H1 (cell line): ENCODE measurements around the gene TSPAN4. TPM values are rescaled to one million over a fixed set of nuclear protein-coding genes. Genes with fewer than 3 reads are reported as not detected.

Source experiments
- BCL11A ChIP-seq, 2 experiments: IDR thresholded peaks; one replicate each; pipeline ENCODE4 v1.6.1; 2011; ENCODE audit warnings: low read depth in 2 of 2, low read length in 2 of 2, mild to moderate bottlenecking in 2 of 2
- CHD7 ChIP-seq: fragments of 300-600 bp; sonication (generic); IDR thresholded peaks from 2 replicates; pipeline ENCODE4 v1.7.1; 2012; ENCODE audit warnings: low read length, moderate library complexity, mild to moderate bottlenecking, inconsistent platforms; ENCODE audit not compliant: insufficient replicate concordance
- EGR1 ChIP-seq: IDR thresholded peaks from 2 replicates; pipeline ENCODE4 v1.6.1; 2011; ENCODE audit warnings: low read depth, low read length, borderline replicate concordance
- HDAC2 ChIP-seq, 2 experiments: fragments of 300-600 bp in 1 of 2; sonication (generic) in 1 of 2; IDR thresholded peaks; 2 replicates each; pipeline ENCODE4 v1.6.1; 2011 to 2012; ENCODE audit warnings: low read depth in 2 of 2, low read length in 2 of 2, mild to moderate bottlenecking in 2 of 2, moderate library complexity in 2 of 2, borderline replicate concordance in 1 of 2, inconsistent platforms in 1 of 2
- NANOG ChIP-seq: IDR thresholded peaks from 2 replicates; pipeline ENCODE4 v1.6.1; 2011; ENCODE audit warnings: low read length, low read depth, mild to moderate bottlenecking, inconsistent platforms; ENCODE audit not compliant: insufficient read depth, poor library complexity, severe bottlenecking
- NRF1 ChIP-seq: IDR thresholded peaks from 2 replicates; pipeline ENCODE4 v1.6.1; 2011; ENCODE audit warnings: mild to moderate bottlenecking, low read depth, low read length, improper control_type of control experiment
- RBBP5 ChIP-seq: IDR thresholded peaks from 2 replicates; pipeline ENCODE4 v1.7.1; 2012; ENCODE audit warnings: low read depth, mild to moderate bottlenecking, inconsistent platforms, low read length, moderate library complexity, borderline replicate concordance
- SIN3A ChIP-seq, 2 experiments: IDR thresholded peaks in 1 of 2; conservative IDR thresholded peaks in 1 of 2; 2 replicates each; pipeline ENCODE4 v1.6.1; 2011 to 2012; ENCODE audit warnings: low read length in 2 of 2, improper control_type of control experiment in 1 of 2, low read depth in 1 of 2, mild to moderate bottlenecking in 1 of 2
- TAF7 ChIP-seq: optimal IDR thresholded peaks from 2 replicates; pipeline ENCODE3; 2011; ENCODE audit warnings: low read depth, mild to moderate bottlenecking, inconsistent platforms, low read length, moderate library complexity, borderline replicate concordance
- TBP ChIP-seq: IDR thresholded peaks from 2 replicates; pipeline ENCODE4 v1.6.1; 2011; ENCODE audit warnings: low read depth, low read length, improper control_type of control experiment
- polyA plus RNA-seq, 7 experiments: library from polyadenylated mRNA; depleted of rRNA in 3 of 7; stranded (reverse) in 5 of 7; unstranded in 2 of 7; fragments of >200 nt in 5 of 7; fragments of 200-250 nt in 2 of 7; gene quantifications; 1 replicate in 5 of 7; 2 replicates in 1 of 7; 4 replicates in 1 of 7; pipeline versions ENCODE4 v1.2.1 to v1.2.3, GENCODE V29; 2011 to 2013; ENCODE audit warnings: missing spikeins in 2 of 7, mixed read lengths in 2 of 7
- total RNA-seq: library from RNA; stranded (reverse); fragmentation: NEBNext Ultra II Directional; extraction: Animal tissue kit (Norgen Biotek cat#: 25700); gene quantifications from 2 replicates; pipeline ENCODE4 v1.2.1, GENCODE V29; 2021

The TSPAN4 gene
- total and polyA plus RNA-seq, 2 of the 8 experiments (the other 6 are each of a cell fraction or from before 2014, with no cell fraction given), result 74.1 to 145 TPM

- no peak for TF ChIP-seq CHD7
- no peak for TF ChIP-seq BCL11A (IDR thresholded peaks at IDR 0.05; ENCODE audit: low read depth in 2 of 2, low read length in 2 of 2)
- TF ChIP-seq NANOG, result no peak
- no peak for TF ChIP-seq TAF7
- no peak for TF ChIP-seq TBP
- no peak for TF ChIP-seq RBBP5
- TF ChIP-seq EGR1, result no peak
- no peak for TF ChIP-seq NRF1
- no peak for TF ChIP-seq SIN3A (conservative IDR thresholded peaks at IDR 0.05 in 1 of 2, IDR thresholded peaks at IDR 0.05 in 1 of 2; ENCODE audit: low read depth in 1 of 2, low read length in 2 of 2)
- TF ChIP-seq HDAC2 (IDR thresholded peaks at IDR 0.05; ENCODE audit: borderline replicate concordance in 1 of 2, low read depth in 2 of 2, low read length in 2 of 2), result no peak
These were observed 58.9 kb downstream of the TSPAN4 start (continued) for GRCh38 chr11:901452-902061.
